AG20443 (cell line): Measurements from ENCODE around the gene SLC12A5.
A peak's percentile ranks its signal among the peaks of the same experiment; 100 is the strongest.
"Not testable (repeated sequence)": the region's sequence is repeated elsewhere in the genome, so short reads cannot be mapped to it uniquely, and the experiment has no call there.

Experiments used
- DNase-seq: peaks from one replicate; pipeline ENCODE4 v3.0.0; 2012; ENCODE audit warnings: low spot score, mixed read lengths

The SLC12A5 gene

DNA sequence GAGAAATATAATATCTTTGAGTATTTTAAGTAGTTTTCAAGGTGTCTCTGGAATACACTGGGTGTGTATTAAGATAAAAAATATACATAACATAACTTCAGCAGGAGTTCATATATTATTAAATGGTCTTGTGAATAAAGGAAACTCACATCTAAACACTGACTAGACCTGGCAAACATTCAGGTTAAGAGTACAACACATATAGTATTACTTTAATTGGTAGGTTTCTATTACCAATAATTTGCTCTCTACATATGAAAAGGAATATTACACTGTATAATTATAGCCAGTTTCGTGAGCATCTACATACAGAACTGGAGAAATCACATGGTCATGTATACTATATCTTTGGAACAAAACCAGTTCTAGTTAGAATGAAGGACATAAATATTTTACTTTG, 52.1 kb downstream of the SLC12A5 start:
- no peak for DNase-seq

GRCh38 chr20:46083101-46083500, 54.1 kb downstream of the SLC12A5 start:
- DNase-seq, result no peak

DNA sequence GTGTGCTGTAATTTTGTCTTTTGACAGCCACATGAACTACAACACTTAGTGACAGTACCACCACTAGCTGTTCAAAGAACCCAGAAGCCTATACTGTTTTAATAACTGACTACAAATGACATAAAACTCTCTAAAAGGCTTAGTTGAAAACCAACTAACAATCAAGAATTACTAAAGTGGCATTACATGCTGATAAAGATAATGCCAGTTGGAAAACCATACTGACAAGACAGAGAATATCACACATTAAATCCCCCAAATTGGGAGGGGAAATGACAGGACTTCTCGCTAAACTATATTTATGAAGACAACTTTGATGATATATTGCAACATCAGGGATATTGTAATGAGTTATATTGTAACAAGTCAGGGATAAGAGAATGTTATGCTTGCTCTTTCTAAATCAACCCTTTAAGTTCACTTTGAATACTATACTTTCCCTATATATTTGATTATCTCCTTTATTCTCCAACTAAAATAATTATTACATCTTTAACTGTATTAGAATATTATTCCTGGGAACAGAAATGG, 54.6 kb downstream of the SLC12A5 start:
- no peak for DNase-seq

- no peak for DNase-seq
These were observed 55.8 kb downstream of the SLC12A5 start for GRCh38 chr20:46084805-46085178.

DNA sequence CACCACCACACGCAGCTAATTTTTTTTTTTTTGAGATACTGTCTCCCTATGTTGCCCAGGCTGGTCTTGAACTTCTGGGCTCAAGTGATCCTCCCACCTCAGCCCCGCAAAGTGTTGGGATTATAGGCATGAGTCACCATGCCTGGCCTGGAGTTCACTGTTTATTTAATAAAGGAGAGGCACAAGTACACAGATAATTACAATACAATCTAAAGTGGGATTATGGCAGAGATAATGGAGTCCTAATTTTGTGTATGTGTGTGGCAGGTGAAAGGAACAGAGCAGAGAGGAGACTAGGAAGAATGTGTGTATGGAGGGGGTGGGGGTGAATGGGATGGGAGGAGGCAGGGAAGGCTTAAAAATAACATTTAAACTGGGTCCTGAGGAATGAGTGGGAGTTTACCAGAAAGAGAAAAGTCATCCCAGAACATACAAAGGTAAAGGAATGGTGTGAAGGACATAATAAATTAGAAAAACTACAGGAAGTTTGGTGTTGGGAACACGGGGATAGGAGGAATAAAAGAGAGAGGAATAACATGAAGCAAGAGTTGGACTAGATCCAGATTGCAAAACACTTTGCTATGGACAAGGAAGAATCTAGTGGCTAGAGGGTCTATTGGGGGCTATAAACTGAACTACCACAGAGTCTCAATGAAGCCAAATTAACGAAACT, 56.3 kb downstream of the SLC12A5 start:
- DNase-seq, result peak; percentile 25

- DNase-seq, result no peak
These were observed 58.1 kb downstream of the SLC12A5 start for GRCh38 chr20:46087161-46087560.

DNA sequence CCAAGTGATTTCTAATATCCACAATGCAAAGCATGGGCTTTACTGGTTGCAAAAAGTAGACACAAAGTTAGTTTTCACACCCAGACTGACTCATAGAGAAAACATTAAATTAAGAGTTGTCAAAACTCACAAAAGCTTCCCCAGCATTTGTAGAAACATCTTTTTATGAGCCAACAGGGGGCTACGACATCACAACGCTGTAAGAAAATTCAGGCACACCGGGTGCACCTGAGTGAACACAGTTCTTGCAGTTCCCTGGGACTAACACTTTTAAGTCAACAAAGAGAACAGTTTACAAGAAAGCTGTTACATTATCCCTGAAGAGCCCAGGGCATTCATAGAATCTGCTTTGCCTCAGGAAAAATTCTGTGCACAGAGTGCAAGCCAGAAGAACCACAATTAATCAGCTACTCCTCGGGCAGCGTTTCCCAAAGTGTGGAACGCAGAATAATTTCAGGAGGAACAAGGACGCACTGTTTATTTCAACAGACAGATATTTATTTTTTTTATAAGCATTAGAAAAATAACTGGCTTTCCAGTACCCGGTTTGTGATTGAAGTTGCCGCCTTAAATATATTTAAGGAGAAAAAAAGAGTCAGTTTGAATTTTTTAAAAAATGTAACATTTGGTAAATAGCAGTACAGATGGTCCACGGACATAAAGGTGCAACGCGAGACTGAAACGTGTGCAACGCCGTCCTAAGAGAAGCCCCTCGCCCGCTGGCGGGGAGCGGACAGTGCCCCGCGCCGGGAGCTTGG, 59.6 kb downstream of the SLC12A5 start:
- peak; percentile 26 for DNase-seq

DNA sequence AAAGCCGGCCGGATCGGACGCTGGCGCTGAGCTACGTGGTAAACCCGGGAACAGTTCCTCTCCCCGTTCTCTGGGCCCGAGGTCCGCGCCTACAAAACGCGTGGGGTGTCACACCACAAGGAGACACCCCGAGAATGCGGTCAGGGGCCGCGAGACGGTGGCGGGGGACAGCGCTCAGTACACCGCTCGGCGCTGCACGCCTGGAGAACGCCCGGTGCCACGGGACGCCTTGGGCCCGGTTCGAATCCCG, 60.1 kb downstream of the SLC12A5 start:
- peak; percentile 68 for DNase-seq

GRCh38 chr20:46089417-46090388, 60.7 kb downstream of the SLC12A5 start, which contains the start of gene NCOA5:
TSS of gene NCOA5 (minus strand) at chr20:46089962. CDS start at chr20:46079424, 10,538 bp downstream.
- peak; percentile 99 for DNase-seq

GRCh38 chr20:46091622-46092535, 62.9 kb downstream of the SLC12A5 start:
- DNase-seq, result not testable (repeated sequence)

GRCh38 chr20:46093531-46093930, 64.5 kb downstream of the SLC12A5 start:
- DNase-seq, result no peak

DNA sequence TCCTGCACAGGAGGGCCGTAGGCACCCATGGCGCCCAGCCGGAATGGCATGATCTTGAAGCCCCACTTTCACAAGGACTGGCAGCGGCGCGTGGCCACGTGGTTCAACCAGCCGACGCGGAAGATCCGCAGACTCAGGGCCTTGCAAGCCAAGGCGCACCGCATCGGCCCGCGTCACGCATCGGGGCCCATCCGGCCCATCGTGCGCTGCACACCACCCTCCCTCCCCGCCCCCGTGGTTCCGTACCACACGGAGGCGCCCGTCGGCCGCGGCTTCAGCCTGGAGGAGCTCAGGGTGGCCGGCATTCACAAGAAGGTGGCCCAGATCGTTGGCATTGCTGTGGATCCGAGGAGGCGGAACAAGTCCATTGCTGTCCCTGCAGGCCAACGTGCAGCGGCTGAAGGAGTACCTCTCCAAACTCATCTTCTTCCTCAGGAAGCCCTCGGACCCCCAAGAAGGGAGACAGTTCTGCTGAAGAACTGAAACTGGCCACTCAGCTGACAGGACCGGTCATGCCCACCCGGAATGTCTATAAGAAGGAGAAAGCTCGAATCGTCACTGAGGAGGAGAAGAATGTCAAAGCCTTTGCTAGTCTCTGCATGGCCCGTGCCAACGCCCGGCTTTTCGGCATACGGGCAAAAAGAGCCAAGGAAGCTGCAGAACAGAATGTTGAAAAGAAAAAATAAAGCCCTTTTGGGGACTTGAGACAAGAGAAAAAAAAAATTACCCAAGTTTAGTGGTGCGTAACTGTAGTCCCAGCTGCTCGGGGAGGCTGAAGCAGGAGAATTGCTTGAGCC, 70.7 kb downstream of the SLC12A5 start:
- no peak for DNase-seq

- DNase-seq, result not testable (repeated sequence)
These were observed 71.4 kb downstream of the SLC12A5 start for GRCh38 chr20:46100444-46100843.

- DNase-seq, result no peak
These were observed 72.0 kb downstream of the SLC12A5 start for GRCh38 chr20:46100988-46101387.

- DNase-seq, result no peak
These were observed 72.9 kb downstream of the SLC12A5 start for GRCh38 chr20:46101957-46102356.

GRCh38 chr20:46102940-46103339, 73.9 kb downstream of the SLC12A5 start:
- DNase-seq, result no peak

DNA sequence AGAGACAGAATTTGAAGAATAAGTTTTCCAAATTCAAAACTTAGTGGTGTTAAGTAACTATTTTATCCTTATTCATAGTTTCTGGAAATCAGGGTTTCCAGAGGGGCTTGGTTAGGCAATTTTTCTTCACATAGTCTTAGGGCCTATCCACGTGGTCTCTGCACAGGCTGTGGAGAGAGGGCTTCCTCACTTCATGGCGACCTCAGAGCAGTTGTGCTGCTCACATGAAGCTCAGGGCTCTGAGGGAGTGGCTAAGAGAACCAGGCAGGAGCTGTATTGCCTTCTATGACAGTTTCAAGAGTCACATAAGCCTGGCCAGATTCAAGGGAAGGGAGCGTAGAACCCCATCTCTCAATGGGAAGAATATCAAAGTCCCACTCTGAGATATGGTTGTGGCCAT, 75.2 kb downstream of the SLC12A5 start:
- DNase-seq, result no peak

- no peak for DNase-seq
These were observed 78.0 kb downstream of the SLC12A5 start for GRCh38 chr20:46107061-46107460.

- no peak for DNase-seq
These were observed 79.4 kb downstream of the SLC12A5 start for GRCh38 chr20:46108435-46108841.

DNA sequence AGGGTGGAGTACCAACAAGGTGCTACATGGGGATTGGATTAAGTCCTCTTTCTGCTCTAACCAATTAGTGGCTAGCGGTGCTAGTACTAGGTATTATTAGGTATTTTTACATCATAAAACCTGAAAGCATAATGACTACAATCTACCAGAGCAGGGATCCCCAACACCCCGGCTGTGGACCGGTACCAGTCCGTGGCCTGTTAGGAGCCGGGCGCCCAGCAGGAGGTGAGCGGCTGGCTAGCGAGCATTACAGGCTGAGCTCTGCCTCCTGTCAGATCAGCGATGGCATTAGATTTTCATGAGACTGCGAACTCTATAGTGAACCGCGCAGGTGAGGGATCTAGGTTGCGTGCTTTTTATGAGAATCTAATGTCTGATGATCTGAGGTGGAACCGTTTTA, 80.0 kb downstream of the SLC12A5 start:
- DNase-seq, result no peak
